HCT116 (cell line): ENCODE results near the gene ENTPD7. TPM values are rescaled to one million over a fixed set of nuclear protein-coding genes. Genes with fewer than 3 reads are reported as not detected.

Experiments used
- ATAC-seq: fragments of 200-7000 bp; cut with Tn5 transposase; 2 replicates; pipeline ENCODE4 v1.9.1; 2020; ENCODE audit warnings: mild to moderate bottlenecking, moderate library complexity
- BruUV-seq: library from RNA; stranded (reverse); fragments of 400-500 nt; replicated peaks from 2 replicates; lab custom pipeline; 2021; lab: Mats Ljungman, UMichigan
- CTCF ChIA-PET: fragments of 300-600 bp; sonication (Branson Sonifier 250); formaldehyde crosslinking; loops from one replicate; lab custom pipeline; 2021; ENCODE audit warnings: antibody characterized with exemption; lab: Charles Lee
- POLR2A ChIA-PET: fragments of 300-600, 350-600 bp; sonication (Branson Sonifier 250); formaldehyde crosslinking; loops from one replicate; lab custom pipeline; 2021; ENCODE audit warnings: antibody characterized with exemption; lab: Charles Lee
- RAD21 ChIA-PET, 2 experiments: fragments of 300-600 bp; sonication (Branson Sonifier 250); formaldehyde crosslinking; loops; one replicate each; lab custom pipeline; 2023; ENCODE audit warnings: low total read pairs in 2 of 2; ENCODE audit not compliant: uncharacterized antibody in 2 of 2, unreplicated experiment in 2 of 2, low non-redundant PET in 1 of 2; lab: Charles Lee
- DNase-seq: peaks from one replicate; pipeline ENCODE4 v3.0.0-alpha.2; 2010; ENCODE audit warnings: low read depth, low spot score
- H2AFZ ChIP-seq: fragments of 200-600 bp; shearing (Covaris generic), sonication (generic); 2 replicates; pipeline ENCODE4 v1.6.1; 2017; ENCODE audit warnings: low read depth, mixed run types, mixed read lengths, antibody characterized with exemption, low read length; ENCODE audit not compliant: poor library complexity, severe bottlenecking
- H3K27ac ChIP-seq: 2 replicates; pipeline ENCODE4 v1.5.1; 2012; ENCODE audit warnings: low read depth, low read length
- H3K27me3 ChIP-seq: fragments of 200-600 bp; sonication (generic); 2 replicates; pipeline ENCODE4 v1.6.1; 2016; ENCODE audit warnings: mixed run types, low read length, mixed read lengths; ENCODE audit not compliant: insufficient read depth
- H3K36me3 ChIP-seq, 2 experiments: fragments of 200-500 bp in 1 of 2; fragments of 200-600 bp in 1 of 2; sonication (Bioruptor generic) in 1 of 2; sonication (generic) in 1 of 2; 2 replicates each; pipeline versions ENCODE4 v1.5.1 to v1.6.1; 2014 to 2016; ENCODE audit warnings: low read length in 2 of 2, inconsistent platforms in 1 of 2, mixed read lengths in 1 of 2, mixed run types in 1 of 2; ENCODE audit not compliant: insufficient read depth in 2 of 2, control insufficient read depth in 1 of 2
- H3K4me1 ChIP-seq, 2 experiments: fragments of 200-600 bp in 1 of 2; sonication (generic) in 1 of 2; 2 replicates each; pipeline versions ENCODE4 v1.5.1 to v1.6.1; 2012 to 2017; ENCODE audit warnings: low read length in 2 of 2, inconsistent platforms in 1 of 2, mild to moderate bottlenecking in 1 of 2, mixed read lengths in 1 of 2, mixed run types in 1 of 2, moderate library complexity in 1 of 2; ENCODE audit not compliant: insufficient read depth in 2 of 2, control insufficient read depth in 1 of 2
- H3K4me2 ChIP-seq: fragments of 200-600 bp; sonication (generic); 2 replicates; pipeline ENCODE4 v1.6.1; 2017; ENCODE audit warnings: mixed run types, low read length, mixed read lengths
- H3K4me3 ChIP-seq, 2 experiments: fragments of 200-600 bp in 1 of 2; sonication (generic) in 1 of 2; replicated peaks in 1 of 2; 2 replicates each; pipeline ENCODE4 v1.5.1; 2011 to 2016; ENCODE audit warnings: low read length in 2 of 2, control low read depth in 1 of 2, low read depth in 1 of 2, mild to moderate bottlenecking in 1 of 2, mixed read lengths in 1 of 2, mixed run types in 1 of 2
- H3K79me2 ChIP-seq: fragments of 200-600 bp; sonication (generic); 2 replicates; pipeline ENCODE4 v1.6.1; 2017; ENCODE audit warnings: mild to moderate bottlenecking, mixed run types, low read length, moderate library complexity, mixed read lengths; ENCODE audit not compliant: insufficient read depth
- H3K9ac ChIP-seq: fragments of 200-600 bp; sonication (generic); 2 replicates; pipeline ENCODE4 v1.6.1; 2016; ENCODE audit warnings: low read length, mixed read lengths
- H3K9me2 ChIP-seq: fragments of 200-600 bp; sonication (generic), shearing (Covaris generic); 2 replicates; pipeline ENCODE4 v1.6.1; 2017; ENCODE audit warnings: mixed run types, mild to moderate bottlenecking, moderate library complexity; ENCODE audit not compliant: insufficient read depth
- H3K9me3 ChIP-seq, 2 experiments: fragments of 200-500 bp in 1 of 2; fragments of 200-600 bp in 1 of 2; sonication (Bioruptor generic) in 1 of 2; sonication (generic) in 1 of 2; 2 replicates each; pipeline ENCODE4 v1.6.1; 2014 to 2017; ENCODE audit warnings: low read length in 2 of 2, mixed read lengths in 2 of 2, inconsistent platforms in 1 of 2, low read depth in 1 of 2, mild to moderate bottlenecking in 1 of 2, mixed run types in 1 of 2, moderate library complexity in 1 of 2; ENCODE audit not compliant: control insufficient read depth in 1 of 2, insufficient read depth in 1 of 2
- H4K20me1 ChIP-seq: fragments of 200-600 bp; sonication (generic), shearing (Covaris generic); 2 replicates; pipeline ENCODE4 v1.6.1; 2017; ENCODE audit warnings: mixed run types, mild to moderate bottlenecking, moderate library complexity; ENCODE audit not compliant: insufficient read depth
- ELF1 ChIP-seq: IDR thresholded peaks from 2 replicates; pipeline ENCODE4 v1.6.1; 2012; ENCODE audit warnings: low read depth, borderline replicate concordance
- FOSL1 ChIP-seq: IDR thresholded peaks from 2 replicates; pipeline ENCODE4 v1.6.1; 2012; ENCODE audit warnings: low read depth
- RAD21 ChIP-seq: IDR thresholded peaks from 2 replicates; pipeline ENCODE4 v1.6.1; 2012; ENCODE audit warnings: low read depth, mild to moderate bottlenecking
- SP1 ChIP-seq: IDR thresholded peaks from 2 replicates; pipeline ENCODE4 v1.6.1; 2012; ENCODE audit warnings: low read depth
- SRF ChIP-seq: IDR thresholded peaks from 2 replicates; pipeline ENCODE4 v1.6.1; 2012; ENCODE audit warnings: low read depth
- intact Hi-C: fragments of 100-400 bp; cut with micrococcal nuclease; formaldehyde crosslinking; loops from 2 replicates; pipeline ENCODE4 v1.10.0; 2022
- total RNA-seq: library from RNA; stranded (reverse); gene quantifications from one replicate; pipeline ENCODE4 v1.2.1, GENCODE V29; 2021; ENCODE audit not compliant: unreplicated experiment
- TF ChIP-seq, protein P1 (sequence below): IDR thresholded peaks from 2 replicates; pipeline ENCODE4 v1.6.1; 2012
- TF ChIP-seq, protein P2 (sequence below): IDR thresholded peaks from 2 replicates; pipeline ENCODE4 v1.6.1; 2012; ENCODE audit warnings: low read depth

ENTPD7 gene
- total RNA-seq, 1 experiment from 2014 or later: 12.3 TPM

DNA sequence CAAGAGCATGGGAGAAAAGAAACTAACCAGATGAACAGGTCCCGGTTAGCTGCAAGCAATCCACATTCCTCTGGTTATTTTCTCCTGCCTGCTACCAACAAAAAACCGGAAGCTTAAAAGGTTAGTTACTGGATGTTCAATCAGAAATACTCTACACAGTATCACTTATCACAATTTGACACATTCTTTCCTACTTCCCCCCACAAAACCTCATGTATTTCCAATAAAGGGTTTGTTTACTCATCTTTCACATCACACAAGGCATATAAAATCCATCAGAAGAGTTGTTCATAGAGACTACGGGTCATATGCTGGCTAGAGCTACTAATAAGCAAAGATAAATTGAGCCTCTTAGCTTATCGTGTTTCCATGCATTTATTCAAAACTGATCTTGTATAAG lies 43.9 kb upstream of the ENTPD7 start:
- H3K4me2 ChIP-seq: no peak overlapping the region
- no peaks in the 10 kb centered on the region for H3K27me3 ChIP-seq
- no peak overlapping the region for H3K4me3 ChIP-seq
- ATAC-seq: no peak
- H3K36me3 ChIP-seq: peaks cover 5 to 19% of the 10 kb centered on the region in 2 experiments; a peak in 2 of 4 replicates
- no peak overlapping the region for H3K9ac ChIP-seq
- no peak overlapping the region for H2AFZ ChIP-seq
- TF ChIP-seq RAD21 (no peak), SP1 (no peak), ELF1 (no peak)
- CTCF ChIA-PET: interaction anchor here (0.8 to 8.4 kb wide), 5 partner anchors 12 to 223 kb away, joined by 3 to 52 read pairs (median 4); no protein-coding TSS in a partner anchor
- intact Hi-C loops: no loop called here
- H3K27ac ChIP-seq: no peak overlapping the region
- H4K20me1 ChIP-seq: no peaks in the 10 kb centered on the region; the same call in 1 of the 2 replicates
- POLR2A ChIA-PET: interaction anchor here (1.8 kb wide), 1 partner anchor 185 kb away, joined by 7 read pairs; the partner anchor contains the start of gene GOT1
- no peaks in the 10 kb centered on the region for H3K9me3 ChIP-seq
- no TSS peak for BruUV-seq
- H3K4me1 ChIP-seq: peaks cover 8 to 11% of the 10 kb centered on the region in 2 experiments; a peak in 3 of 4 replicates
- DNase-seq: no peak
- no peaks in the 10 kb centered on the region for H3K9me2 ChIP-seq
- H3K79me2 ChIP-seq: peaks cover 49% of the 10 kb centered on the region
- RAD21 ChIA-PET: no interaction called here

DNA sequence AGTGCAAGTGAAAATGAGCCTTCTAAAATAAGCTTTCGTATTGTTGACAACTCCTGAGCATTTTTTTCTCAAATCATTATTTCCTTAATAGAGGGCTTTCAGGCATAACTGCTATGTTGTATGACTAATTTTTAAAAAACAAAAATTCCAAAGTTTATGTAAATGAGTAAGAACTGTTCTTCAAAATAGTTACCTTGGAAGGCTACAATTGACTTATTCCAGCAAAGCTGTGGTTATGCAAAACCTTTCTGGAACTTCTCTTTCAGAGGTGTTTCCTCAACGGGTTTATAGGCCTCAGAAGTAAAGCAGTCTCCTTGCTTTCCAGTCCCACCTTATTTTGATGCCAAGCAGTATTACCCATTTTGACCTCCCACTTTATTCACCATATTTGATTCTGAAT lies 41.6 kb upstream of the ENTPD7 start:
- ChIA-PET RAD21 (no interaction called here), CTCF (interaction anchor here (1.0 to 8.4 kb wide), 2 partner anchors 57 to 182 kb away, joined by 5 to 52 read pairs; no protein-coding TSS in a partner anchor), POLR2A (interaction anchor here (0.6 to 1.1 kb wide), 2 partner anchors 58 to 187 kb away, joined by 3 to 5 read pairs; partner anchors contain the start of gene GOT1)
- no peak for TF ChIP-seq SP1
- TF ChIP-seq, protein P1, sequence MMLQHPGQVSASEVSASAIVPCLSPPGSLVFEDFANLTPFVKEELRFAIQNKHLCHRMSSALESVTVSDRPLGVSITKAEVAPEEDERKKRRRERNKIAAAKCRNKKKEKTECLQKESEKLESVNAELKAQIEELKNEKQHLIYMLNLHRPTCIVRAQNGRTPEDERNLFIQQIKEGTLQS: no peak
- TF ChIP-seq, protein P2, sequence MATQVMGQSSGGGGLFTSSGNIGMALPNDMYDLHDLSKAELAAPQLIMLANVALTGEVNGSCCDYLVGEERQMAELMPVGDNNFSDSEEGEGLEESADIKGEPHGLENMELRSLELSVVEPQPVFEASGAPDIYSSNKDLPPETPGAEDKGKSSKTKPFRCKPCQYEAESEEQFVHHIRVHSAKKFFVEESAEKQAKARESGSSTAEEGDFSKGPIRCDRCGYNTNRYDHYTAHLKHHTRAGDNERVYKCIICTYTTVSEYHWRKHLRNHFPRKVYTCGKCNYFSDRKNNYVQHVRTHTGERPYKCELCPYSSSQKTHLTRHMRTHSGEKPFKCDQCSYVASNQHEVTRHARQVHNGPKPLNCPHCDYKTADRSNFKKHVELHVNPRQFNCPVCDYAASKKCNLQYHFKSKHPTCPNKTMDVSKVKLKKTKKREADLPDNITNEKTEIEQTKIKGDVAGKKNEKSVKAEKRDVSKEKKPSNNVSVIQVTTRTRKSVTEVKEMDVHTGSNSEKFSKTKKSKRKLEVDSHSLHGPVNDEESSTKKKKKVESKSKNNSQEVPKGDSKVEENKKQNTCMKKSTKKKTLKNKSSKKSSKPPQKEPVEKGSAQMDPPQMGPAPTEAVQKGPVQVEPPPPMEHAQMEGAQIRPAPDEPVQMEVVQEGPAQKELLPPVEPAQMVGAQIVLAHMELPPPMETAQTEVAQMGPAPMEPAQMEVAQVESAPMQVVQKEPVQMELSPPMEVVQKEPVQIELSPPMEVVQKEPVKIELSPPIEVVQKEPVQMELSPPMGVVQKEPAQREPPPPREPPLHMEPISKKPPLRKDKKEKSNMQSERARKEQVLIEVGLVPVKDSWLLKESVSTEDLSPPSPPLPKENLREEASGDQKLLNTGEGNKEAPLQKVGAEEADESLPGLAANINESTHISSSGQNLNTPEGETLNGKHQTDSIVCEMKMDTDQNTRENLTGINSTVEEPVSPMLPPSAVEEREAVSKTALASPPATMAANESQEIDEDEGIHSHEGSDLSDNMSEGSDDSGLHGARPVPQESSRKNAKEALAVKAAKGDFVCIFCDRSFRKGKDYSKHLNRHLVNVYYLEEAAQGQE: no peak
- no peak for TF ChIP-seq FOSL1
- TF ChIP-seq SRF: no peak
- H3K27me3 ChIP-seq: no peaks in the 10 kb centered on the region
- no peak overlapping the region for H3K4me3 ChIP-seq
- no peak overlapping the region for H2AFZ ChIP-seq
- no TSS peak for BruUV-seq
- DNase-seq: no peak
- H3K79me2 ChIP-seq: peaks cover 49% of the 10 kb centered on the region
- H4K20me1 ChIP-seq: no peaks in the 10 kb centered on the region
- no peaks in the 10 kb centered on the region for H3K9me2 ChIP-seq
- intact Hi-C loops: no loop called here
- H3K9me3 ChIP-seq: no peaks in the 10 kb centered on the region
- peaks cover 17 to 30% of the 10 kb centered on the region in 2 experiments for H3K4me1 ChIP-seq
- H3K4me2 ChIP-seq: no peak overlapping the region
- no peak for ATAC-seq
- H3K36me3 ChIP-seq: peaks cover 0 to 6% of the 10 kb centered on the region in 2 experiments; a peak in 2 of 4 replicates
- H3K27ac ChIP-seq: no peak overlapping the region
- no peak overlapping the region for H3K9ac ChIP-seq
